ENCODE data around the gene TUBD1.
"Not testable (repeated sequence)": the region's sequence is repeated elsewhere in the genome, so short reads cannot be mapped to it uniquely, and the experiment has no call there.

The TUBD1 gene

GRCh38 chr17:59845595-59846393 lies 46.9 kb downstream of the TUBD1 start:
- no peak for DNase-seq (ENCODE audit: low read depth in 2 of 2)

- DNase-seq (ENCODE audit: low read depth in 2 of 2), result no peak
Observed at GRCh38 chr17:59844884-59845594, 47.7 kb downstream of the TUBD1 start.

GRCh38 chr17:59842901-59843652 lies 49.7 kb downstream of the TUBD1 start:
- peak; percentile 58 to 76 for DNase-seq (ENCODE audit: low read depth in 2 of 2)

GRCh38 chr17:59841882-59842263 lies 50.9 kb downstream of the TUBD1 start:
- not testable (repeated sequence) for DNase-seq (ENCODE audit: low read depth in 2 of 2)

GRCh38 chr17:59841091-59841881 lies 51.5 kb downstream of the TUBD1 start:
- not testable (repeated sequence) for DNase-seq (ENCODE audit: low read depth in 2 of 2)

GRCh38 chr17:59840329-59841090 lies 52.2 kb downstream of the TUBD1 start:
- DNase-seq (ENCODE audit: low read depth in 2 of 2), result no peak

GRCh38 chr17:59839651-59840328 lies 53.0 kb downstream of the TUBD1 start:
- DNase-seq (ENCODE audit: low read depth in 2 of 2), result no peak

GRCh38 chr17:59838052-59838916 lies 54.5 kb downstream of the TUBD1 start:
- DNase-seq (ENCODE audit: low read depth in 2 of 2), result no peak

- no peak for DNase-seq (ENCODE audit: low read depth in 2 of 2)
Observed at GRCh38 chr17:59837308-59838051, 55.3 kb downstream of the TUBD1 start.

- no peak for DNase-seq (ENCODE audit: low read depth in 2 of 2)
Observed at GRCh38 chr17:59832883-59833379, 59.8 kb downstream of the TUBD1 start.

- no peak for DNase-seq (ENCODE audit: low read depth in 2 of 2)
Observed at GRCh38 chr17:59830846-59831486, 61.8 kb downstream of the TUBD1 start.

- DNase-seq (ENCODE audit: low read depth in 2 of 2), result no peak
Observed at GRCh38 chr17:59830007-59830630, 62.6 kb downstream of the TUBD1 start.

- DNase-seq (ENCODE audit: low read depth in 2 of 2), result no peak
Observed at GRCh38 chr17:59829217-59830006, 63.3 kb downstream of the TUBD1 start.

- DNase-seq (ENCODE audit: low read depth in 2 of 2), result not testable (repeated sequence)
Observed at GRCh38 chr17:59828819-59829216, 63.9 kb downstream of the TUBD1 start.

- no peak for DNase-seq (ENCODE audit: low read depth in 2 of 2)
Observed at GRCh38 chr17:59828478-59828760, 64.3 kb downstream of the TUBD1 start.

- DNase-seq (ENCODE audit: low read depth in 2 of 2), result no peak
Observed at GRCh38 chr17:59827721-59828477, 64.8 kb downstream of the TUBD1 start.

Data from stimulated activated CD4-positive, alpha-beta T cell treated with anti-CD3 and anti-CD28 coated beads, Interleukin-4, amount 100 ng/mL, for 48 hours (primary cell).